Thoracic aorta (tissue), 2 donors: ENCODE measurements around the gene PCCA. TPM values are rescaled to one million over a fixed set of nuclear protein-coding genes. Genes with fewer than 3 reads are reported as not detected.

Experiments used
- ATAC-seq: fragments of 150-250 bp; one replicate; pipeline ENCODE4 v1.8.0; 2017; ENCODE audit warnings: low read depth; ENCODE audit not compliant: insufficient number of reproducible peaks, low FRiP score
- DNase-seq: peaks from one replicate; pipeline ENCODE4 v3.0.0-alpha.2; 2020; ENCODE audit warnings: low spot score
- H3K27ac ChIP-seq, 2 donors: fragments of 200-600 bp; sonication (generic); 1 replicate in 1 of 2; 2 replicates in 1 of 2; pipeline ENCODE4 v1.5.1; 2016; ENCODE audit warnings: mild to moderate bottlenecking in 2 of 2, moderate library complexity in 2 of 2
- H3K27me3 ChIP-seq: fragments of 200-600 bp; sonication (generic); replicated peaks from 2 replicates; pipeline ENCODE4 v1.6.0; 2016; ENCODE audit warnings: mild to moderate bottlenecking; ENCODE audit not compliant: insufficient read depth
- H3K36me3 ChIP-seq: fragments of 200-600 bp; sonication (generic); one replicate; pipeline ENCODE4 v1.5.1; 2016
- H3K4me1 ChIP-seq, 2 donors: fragments of 200-600 bp; sonication (generic); 1 replicate in 1 of 2; 2 replicates in 1 of 2; pipeline versions ENCODE4 v1.5.1 to v1.6.0; 2016; ENCODE audit warnings: low read depth in 2 of 2, mild to moderate bottlenecking in 1 of 2; ENCODE audit not compliant: control insufficient read depth in 1 of 2
- H3K4me3 ChIP-seq: fragments of 200-600 bp; sonication (generic); 2 replicates; pipeline ENCODE4 v1.5.1; 2016; ENCODE audit warnings: mild to moderate bottlenecking
- H3K9me3 ChIP-seq: fragments of 200-600 bp; sonication (generic); 2 replicates; pipeline ENCODE4 v1.5.1; 2016
- total RNA-seq, 2 donors: library from RNA; depleted of rRNA; stranded (reverse); fragments of >200 nt; gene quantifications; one replicate each; pipeline versions ENCODE4 v1.1.0 to v1.2.3, GENCODE V29; 2016
- TF ChIP-seq, protein P1 (sequence below): fragments of 200-600 bp; sonication (generic); IDR thresholded peaks from one replicate; pipeline ENCODE4 v1.5.1; 2019; ENCODE audit warnings: antibody characterized with exemption

Gene PCCA
- total RNA-seq, 2 donors from 2014 or later, result 17.2 to 51.6 TPM

DNA sequence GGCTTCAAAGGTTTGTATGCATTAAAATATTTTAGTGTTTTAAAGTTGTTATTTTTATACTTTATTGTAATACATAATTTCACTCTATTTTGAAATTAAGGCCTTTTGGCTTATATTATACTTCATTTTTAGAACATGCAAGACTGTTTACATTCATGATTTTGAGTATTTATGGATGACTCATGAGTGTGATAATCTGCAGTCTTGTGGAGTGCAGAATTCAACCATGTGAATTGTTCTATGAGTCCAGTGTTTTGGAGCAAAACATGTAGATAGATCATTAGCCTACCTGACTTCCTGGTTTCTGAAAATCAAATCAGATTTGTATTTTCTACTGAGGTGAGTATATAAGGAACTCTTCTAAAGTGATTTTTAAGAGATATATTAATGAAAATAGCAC lies 241.8 kb downstream of the PCCA start:
- Histone ChIP-seq H3K27me3 (no peaks in the 10 kb centered on the region), H3K4me1 (no peaks in the 10 kb centered on the region), H3K9me3 (peaks cover 3% of the 10 kb centered on the region), H3K36me3 (peaks cover 7% of the 10 kb centered on the region), H3K4me3 (no peak overlapping the region), H3K27ac (no peak overlapping the region)
- DNase-seq (no peak), ATAC-seq (no peak)
- TF ChIP-seq, protein P1, sequence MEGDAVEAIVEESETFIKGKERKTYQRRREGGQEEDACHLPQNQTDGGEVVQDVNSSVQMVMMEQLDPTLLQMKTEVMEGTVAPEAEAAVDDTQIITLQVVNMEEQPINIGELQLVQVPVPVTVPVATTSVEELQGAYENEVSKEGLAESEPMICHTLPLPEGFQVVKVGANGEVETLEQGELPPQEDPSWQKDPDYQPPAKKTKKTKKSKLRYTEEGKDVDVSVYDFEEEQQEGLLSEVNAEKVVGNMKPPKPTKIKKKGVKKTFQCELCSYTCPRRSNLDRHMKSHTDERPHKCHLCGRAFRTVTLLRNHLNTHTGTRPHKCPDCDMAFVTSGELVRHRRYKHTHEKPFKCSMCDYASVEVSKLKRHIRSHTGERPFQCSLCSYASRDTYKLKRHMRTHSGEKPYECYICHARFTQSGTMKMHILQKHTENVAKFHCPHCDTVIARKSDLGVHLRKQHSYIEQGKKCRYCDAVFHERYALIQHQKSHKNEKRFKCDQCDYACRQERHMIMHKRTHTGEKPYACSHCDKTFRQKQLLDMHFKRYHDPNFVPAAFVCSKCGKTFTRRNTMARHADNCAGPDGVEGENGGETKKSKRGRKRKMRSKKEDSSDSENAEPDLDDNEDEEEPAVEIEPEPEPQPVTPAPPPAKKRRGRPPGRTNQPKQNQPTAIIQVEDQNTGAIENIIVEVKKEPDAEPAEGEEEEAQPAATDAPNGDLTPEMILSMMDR, result no peak

DNA sequence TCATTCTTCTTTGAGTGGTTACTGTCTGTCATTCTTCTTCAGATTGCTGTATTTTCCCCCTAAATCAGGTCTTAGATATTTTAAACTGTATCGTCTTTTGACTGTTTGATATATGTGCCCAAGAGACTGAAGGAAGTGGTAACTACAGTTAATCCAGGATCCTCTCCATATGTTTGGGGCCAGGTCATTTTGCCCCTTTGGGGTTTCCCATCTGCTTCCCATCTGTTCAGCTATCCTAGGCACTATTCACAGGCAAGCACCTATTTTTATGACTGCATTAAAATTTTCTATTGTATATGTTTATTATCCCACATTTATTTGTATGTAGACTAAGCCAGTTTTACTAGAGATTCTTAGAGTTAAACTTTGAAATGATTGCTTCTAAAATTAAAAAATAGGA lies 244.2 kb downstream of the PCCA start:
- no peaks in the 10 kb centered on the region for H3K4me1 ChIP-seq
- DNase-seq, result no peak

DNA sequence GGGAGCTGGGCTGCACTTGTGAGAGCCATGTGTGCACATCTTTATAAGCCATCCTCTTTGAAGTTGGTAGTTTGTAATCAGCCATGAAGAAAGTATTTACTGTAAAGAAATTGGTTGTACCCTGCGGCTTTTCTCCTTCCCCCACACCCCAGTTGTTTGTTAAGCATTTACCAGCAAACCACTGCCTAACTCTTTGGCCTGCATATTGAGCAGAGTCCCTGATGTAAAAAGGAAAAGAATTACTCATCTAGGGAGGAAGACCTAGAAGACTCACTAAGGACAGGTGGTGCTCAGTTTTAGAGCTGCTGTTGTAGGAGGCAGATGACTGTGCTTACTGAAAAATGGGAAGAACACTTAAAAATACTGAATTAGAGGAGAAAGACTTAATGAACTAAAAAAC lies 245.3 kb downstream of the PCCA start:
- Histone ChIP-seq H3K27me3 (no peaks in the 10 kb centered on the region), H3K9me3 (peaks cover 3% of the 10 kb centered on the region), H3K27ac (no peak overlapping the region), H3K36me3 (peaks cover 4% of the 10 kb centered on the region), H3K4me3 (no peak overlapping the region), H3K4me1 (no peaks in the 10 kb centered on the region)
- no peak for DNase-seq
- TF ChIP-seq, protein P1, result no peak
- ATAC-seq, result no peak

More for the DNA sequence above, 244.2 kb downstream of the PCCA start:
- Histone ChIP-seq H3K9me3 (peaks cover 3% of the 10 kb centered on the region), H3K36me3 (peaks cover 4% of the 10 kb centered on the region), H3K27me3 (no peaks in the 10 kb centered on the region), H3K4me3 (no peak overlapping the region), H3K27ac (no peak overlapping the region)
- TF ChIP-seq, protein P1, result no peak
- ATAC-seq, result no peak

DNA sequence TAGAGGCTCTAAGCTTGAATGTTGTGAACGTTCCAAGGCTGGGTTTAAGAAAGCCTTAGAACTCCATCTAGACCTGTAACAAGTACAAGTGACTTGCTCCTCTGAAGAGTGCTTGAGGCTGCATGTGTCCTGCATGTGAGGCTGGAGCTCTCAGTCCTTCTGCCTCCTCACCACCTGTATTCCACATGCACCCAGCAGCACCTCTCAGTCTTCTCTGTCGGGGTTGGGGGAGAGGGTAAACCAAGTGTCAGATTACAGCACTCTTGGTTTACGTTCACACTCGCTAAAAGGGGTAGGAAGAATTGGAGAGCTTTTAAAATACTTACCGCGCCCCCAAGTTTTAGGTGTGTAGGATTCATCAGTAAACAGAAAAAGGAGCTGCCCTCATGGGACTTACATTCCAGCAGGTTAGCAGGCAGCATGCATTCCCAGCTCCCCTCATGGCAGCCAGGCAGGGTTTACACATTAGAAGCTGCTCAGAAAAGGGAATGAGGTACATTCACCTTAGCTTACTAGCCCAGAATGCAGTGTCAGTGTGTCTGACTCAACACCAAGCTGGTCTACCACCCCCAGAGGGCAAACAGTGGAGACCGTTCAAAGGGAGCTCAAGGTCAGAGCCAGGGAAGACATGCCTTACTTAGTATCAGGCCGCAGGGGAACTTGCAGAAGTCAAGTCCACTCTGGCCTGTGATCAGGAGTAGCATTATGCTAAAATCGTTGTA lies 248.1 kb downstream of the PCCA start:
- H3K9me3 ChIP-seq, result peaks cover 3% of the 10 kb centered on the region
- H3K4me3 ChIP-seq, result no peak overlapping the region
- H3K27me3 ChIP-seq, result no peaks in the 10 kb centered on the region
- ATAC-seq (no peak), DNase-seq (no peak)
- H3K4me1 ChIP-seq, result no peaks in the 10 kb centered on the region
- peaks cover 4% of the 10 kb centered on the region for H3K36me3 ChIP-seq
- TF ChIP-seq, protein P1, result no peak
- no peak overlapping the region for H3K27ac ChIP-seq

DNA sequence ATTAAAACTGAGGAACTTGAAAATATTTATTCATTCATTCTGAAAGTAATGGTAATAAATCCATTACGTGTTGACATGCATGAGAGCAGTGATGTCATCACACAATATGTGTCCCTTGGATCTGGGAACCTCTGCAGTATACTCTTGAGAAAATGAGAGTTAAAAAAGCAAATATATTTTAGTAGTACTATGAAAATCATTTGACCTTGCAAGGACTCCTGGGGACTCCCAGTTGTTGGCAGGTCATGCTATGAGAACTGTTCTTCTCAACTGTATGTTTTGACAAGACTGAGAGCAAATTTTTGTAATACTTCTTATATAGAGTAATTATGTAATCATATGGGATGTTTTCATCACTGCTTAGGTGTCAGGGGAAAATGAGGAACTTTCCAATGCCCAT lies 249.4 kb downstream of the PCCA start:
- no peak for ATAC-seq

More for the DNA sequence above, 249.4 kb downstream of the PCCA start:
- TF ChIP-seq, protein P1, result no peak
- Histone ChIP-seq H3K27me3 (no peaks in the 10 kb centered on the region), H3K36me3 (peaks cover 7% of the 10 kb centered on the region), H3K4me3 (no peak overlapping the region), H3K27ac (no peak overlapping the region), H3K4me1 (no peaks in the 10 kb centered on the region), H3K9me3 (peaks cover 3% of the 10 kb centered on the region)
- DNase-seq, result no peak
